Peyer's patch (tissue), 4 donors: Measurements from ENCODE around the gene MRPS24.

Experiments
- CTCF ChIP-seq, 6 experiments: fragments of 450-650 bp in 4 of 6; fragments of 200-600 bp in 2 of 6; sonication (generic) in 1 of 6; IDR thresholded peaks; one replicate each; pipeline ENCODE4 v1.5.1; 2017 to 2019; ENCODE audit warnings: antibody characterized with exemption in 6 of 6, mild to moderate bottlenecking in 3 of 6, moderate library complexity in 1 of 6
- POLR2A ChIP-seq, 2 donors: fragments of 450-650 bp; IDR thresholded peaks; one replicate each; pipeline ENCODE4 v1.5.1; 2017; ENCODE audit warnings: antibody characterized with exemption in 2 of 2, mild to moderate bottlenecking in 2 of 2, moderate library complexity in 2 of 2

DNA sequence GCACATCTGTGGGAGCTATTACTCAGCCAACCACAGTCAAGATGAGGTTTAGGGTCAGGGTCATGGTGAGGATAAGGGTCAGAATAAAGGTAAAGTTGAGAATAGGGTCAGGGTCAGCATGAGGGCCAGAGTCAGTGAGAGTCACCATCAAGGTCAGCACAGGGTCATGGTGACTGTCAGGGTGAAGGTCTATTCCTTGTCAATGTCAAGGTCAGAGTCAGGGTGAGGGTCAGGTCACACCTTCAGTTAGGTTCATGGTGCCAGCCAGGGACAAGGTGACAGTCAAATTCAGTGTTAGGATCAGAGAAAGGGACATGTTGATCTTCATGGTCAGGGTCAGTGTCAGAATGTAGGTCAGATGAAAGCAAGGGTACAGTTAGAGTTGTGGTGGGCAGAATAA lies 14.1 kb downstream of the MRPS24 start:
- TF ChIP-seq CTCF (IDR thresholded peaks at IDR 0.05), result no peak
- TF ChIP-seq POLR2A (IDR thresholded peaks at IDR 0.05), result no peak
